B cell (primary cell): ENCODE measurements around the gene SUSD4.

Source experiments
- EZH2 ChIP-seq: IDR thresholded peaks from 2 replicates; pipeline ENCODE4 v1.6.1; 2012; ENCODE audit warnings: borderline replicate concordance, low read depth, mild to moderate bottlenecking, moderate library complexity, low read length; ENCODE audit not compliant: insufficient read depth, poor library complexity, severe bottlenecking
- TF ChIP-seq, protein P1 (sequence below): fragments of 200-600 bp; IDR thresholded peaks from one replicate; pipeline ENCODE4 v1.8.0; 2022; ENCODE audit warnings: antibody characterized with exemption, mild to moderate bottlenecking

DNA sequence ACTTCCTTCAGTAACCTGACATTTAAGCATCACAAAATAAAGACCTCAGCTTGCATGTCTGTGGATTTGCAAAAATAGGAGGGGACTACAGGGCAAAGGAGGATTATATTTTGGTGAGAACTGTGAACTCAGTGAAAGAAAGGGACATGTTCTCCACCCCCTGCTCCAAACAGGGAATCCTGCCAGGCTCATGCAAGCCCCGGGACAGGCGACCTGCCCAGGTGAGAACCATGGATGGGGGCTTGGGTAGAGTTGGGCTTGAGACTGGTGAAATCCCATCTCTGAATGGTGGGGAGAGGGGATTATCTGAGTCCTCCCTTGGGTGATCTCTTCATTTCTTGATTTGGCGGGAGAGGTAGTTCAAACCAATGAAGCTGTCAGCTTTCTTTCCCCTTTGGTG, 110.1 kb downstream of the SUSD4 start:
- TF ChIP-seq, protein P1, sequence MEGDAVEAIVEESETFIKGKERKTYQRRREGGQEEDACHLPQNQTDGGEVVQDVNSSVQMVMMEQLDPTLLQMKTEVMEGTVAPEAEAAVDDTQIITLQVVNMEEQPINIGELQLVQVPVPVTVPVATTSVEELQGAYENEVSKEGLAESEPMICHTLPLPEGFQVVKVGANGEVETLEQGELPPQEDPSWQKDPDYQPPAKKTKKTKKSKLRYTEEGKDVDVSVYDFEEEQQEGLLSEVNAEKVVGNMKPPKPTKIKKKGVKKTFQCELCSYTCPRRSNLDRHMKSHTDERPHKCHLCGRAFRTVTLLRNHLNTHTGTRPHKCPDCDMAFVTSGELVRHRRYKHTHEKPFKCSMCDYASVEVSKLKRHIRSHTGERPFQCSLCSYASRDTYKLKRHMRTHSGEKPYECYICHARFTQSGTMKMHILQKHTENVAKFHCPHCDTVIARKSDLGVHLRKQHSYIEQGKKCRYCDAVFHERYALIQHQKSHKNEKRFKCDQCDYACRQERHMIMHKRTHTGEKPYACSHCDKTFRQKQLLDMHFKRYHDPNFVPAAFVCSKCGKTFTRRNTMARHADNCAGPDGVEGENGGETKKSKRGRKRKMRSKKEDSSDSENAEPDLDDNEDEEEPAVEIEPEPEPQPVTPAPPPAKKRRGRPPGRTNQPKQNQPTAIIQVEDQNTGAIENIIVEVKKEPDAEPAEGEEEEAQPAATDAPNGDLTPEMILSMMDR: no peak
- TF ChIP-seq EZH2: no peak
